Measurements from ENCODE around the gene DNM3. TPM values are rescaled to one million over a fixed set of nuclear protein-coding genes. Genes with fewer than 3 reads are reported as not detected.
A peak's percentile ranks its signal among the peaks of the same experiment; 100 is the strongest.

Gene DNM3
- total and polyA plus RNA-seq, 5 experiments from 2014 or later, result 0.36 to 2.3 (median 0.41) TPM

- H3K4me1 Mint-ChIP-seq, result no peaks in the 10 kb centered on the region
- H3K36me3 Mint-ChIP-seq, result peaks cover 7 to 35% (median 13%) of the 10 kb centered on the region in 3 donors
- POLR2A ChIA-PET, result no interaction called here
- H3K27me3 Mint-ChIP-seq, result peaks cover 3 to 28% (median 18%) of the 10 kb centered on the region in 5 donors
- no peak overlapping the region for H3K4me3 Mint-ChIP-seq
- ATAC-seq, result no peak
- peaks cover 0 to 23% (median 9%) of the 10 kb centered on the region in 9 donors for H3K9me3 Mint-ChIP-seq
- no peak overlapping the region for H3K27ac Mint-ChIP-seq
- DNase-seq, result no peak
Measured at GRCh38 chr1:171860696-171861095, 19.4 kb downstream of the DNM3 start.

GRCh38 chr1:171863531-171863930 lies 22.2 kb downstream of the DNM3 start:
- no peak overlapping the region for H3K27ac Mint-ChIP-seq
- H3K4me3 Mint-ChIP-seq, result no peak overlapping the region
- peaks cover 0 to 7% (median 0%) of the 10 kb centered on the region in 9 donors for H3K9me3 Mint-ChIP-seq
- H3K27me3 Mint-ChIP-seq, result peaks cover 3 to 15% (median 11%) of the 10 kb centered on the region in 5 donors
- POLR2A ChIA-PET, result no interaction called here
- no peak for ATAC-seq
- no peaks in the 10 kb centered on the region for H3K4me1 Mint-ChIP-seq
- DNase-seq, result no peak
- H3K36me3 Mint-ChIP-seq, result peaks cover 5 to 15% (median 6%) of the 10 kb centered on the region in 3 donors

- DNase-seq (no peak), ATAC-seq (no peak)
- peaks cover 0 to 7% (median 2%) of the 10 kb centered on the region in 3 donors for H3K36me3 Mint-ChIP-seq
- peaks cover 0 to 11% (median 5%) of the 10 kb centered on the region in 5 donors for H3K27me3 Mint-ChIP-seq
- peaks cover 0 to 2% (median 0%) of the 10 kb centered on the region in 4 donors for H3K4me1 Mint-ChIP-seq
- H3K27ac Mint-ChIP-seq, result no peak overlapping the region
- H3K4me3 Mint-ChIP-seq, result no peak overlapping the region
- POLR2A ChIA-PET, result no interaction called here
- H3K9me3 Mint-ChIP-seq, result no peaks in the 10 kb centered on the region
Measured at GRCh38 chr1:171864308-171864707, 23.0 kb downstream of the DNM3 start.

GRCh38 chr1:171865106-171865505 lies 23.8 kb downstream of the DNM3 start:
- H3K4me3 Mint-ChIP-seq, result no peak overlapping the region
- DNase-seq (no peak), ATAC-seq (no peak)
- H3K9me3 Mint-ChIP-seq, result no peaks in the 10 kb centered on the region
- H3K4me1 Mint-ChIP-seq, result peaks cover 0 to 2% (median 0%) of the 10 kb centered on the region in 4 donors
- H3K27ac Mint-ChIP-seq, result no peak overlapping the region
- peaks cover 0 to 7% (median 2%) of the 10 kb centered on the region in 3 donors for H3K36me3 Mint-ChIP-seq
- peaks cover 0 to 11% (median 2%) of the 10 kb centered on the region in 5 donors for H3K27me3 Mint-ChIP-seq
- POLR2A ChIA-PET, result no interaction called here

GRCh38 chr1:171867236-171867635 lies 25.9 kb downstream of the DNM3 start:
- no peak for ATAC-seq
- peaks cover 0 to 2% (median 0%) of the 10 kb centered on the region in 4 donors for H3K4me1 Mint-ChIP-seq
- peaks cover 0 to 6% (median 1%) of the 10 kb centered on the region in 5 donors for H3K27me3 Mint-ChIP-seq
- no peaks in the 10 kb centered on the region for H3K9me3 Mint-ChIP-seq
- H3K36me3 Mint-ChIP-seq, result no peaks in the 10 kb centered on the region
- POLR2A ChIA-PET, result no interaction called here
- no peak overlapping the region for H3K27ac Mint-ChIP-seq
- no peak overlapping the region for H3K4me3 Mint-ChIP-seq
- no peak for DNase-seq

- Mint-ChIP-seq H3K27ac (no peak overlapping the region), H3K27me3 (peaks cover 0 to 5% (median 0%) of the 10 kb centered on the region in 5 donors), H3K36me3 (no peaks in the 10 kb centered on the region), H3K4me1 (peaks cover 0 to 2% (median 0%) of the 10 kb centered on the region in 4 donors), H3K4me3 (no peak overlapping the region), H3K9me3 (no peaks in the 10 kb centered on the region)
- DNase-seq (no peak), ATAC-seq (no peak)
- POLR2A ChIA-PET, result no interaction called here
Measured at GRCh38 chr1:171868217-171868803, 27.0 kb downstream of the DNM3 start.

GRCh38 chr1:171869097-171869496 lies 27.8 kb downstream of the DNM3 start:
- DNase-seq, result no peak
- POLR2A ChIA-PET, result no interaction called here
- Mint-ChIP-seq H3K4me3 (no peak overlapping the region), H3K9me3 (no peaks in the 10 kb centered on the region), H3K27me3 (peaks cover 0 to 5% (median 0%) of the 10 kb centered on the region in 5 donors), H3K4me1 (peaks cover 0 to 2% (median 0%) of the 10 kb centered on the region in 4 donors), H3K36me3 (no peaks in the 10 kb centered on the region), H3K27ac (no peak overlapping the region)
- no peak for ATAC-seq

GRCh38 chr1:171871848-171872247 lies 30.6 kb downstream of the DNM3 start:
- Mint-ChIP-seq H3K9me3 (no peaks in the 10 kb centered on the region), H3K36me3 (no peaks in the 10 kb centered on the region), H3K27me3 (peaks cover 0 to 8% (median 3%) of the 10 kb centered on the region in 5 donors), H3K4me1 (peaks cover 0 to 2% (median 0%) of the 10 kb centered on the region in 4 donors), H3K4me3 (no peak overlapping the region), H3K27ac (peak overlapping the region in 1 of 10 donors; percentile 65)
- POLR2A ChIA-PET, result no interaction called here
- DNase-seq (no peak), ATAC-seq (no peak)

GRCh38 chr1:171872430-171872829 lies 31.1 kb downstream of the DNM3 start:
- peaks cover 0 to 2% (median 0%) of the 10 kb centered on the region in 4 donors for H3K4me1 Mint-ChIP-seq
- peaks cover 0 to 8% (median 3%) of the 10 kb centered on the region in 5 donors for H3K27me3 Mint-ChIP-seq
- POLR2A ChIA-PET, result no interaction called here
- H3K9me3 Mint-ChIP-seq, result no peaks in the 10 kb centered on the region
- ATAC-seq (no peak), DNase-seq (no peak)
- H3K36me3 Mint-ChIP-seq, result no peaks in the 10 kb centered on the region
- H3K4me3 Mint-ChIP-seq, result no peak overlapping the region
- H3K27ac Mint-ChIP-seq, result no peak overlapping the region

- ATAC-seq, result no peak
Measured at GRCh38 chr1:171873664-171874063, 32.4 kb downstream of the DNM3 start.

GRCh38 chr1:171877701-171878100 lies 36.4 kb downstream of the DNM3 start:
- Mint-ChIP-seq H3K4me1 (no peaks in the 10 kb centered on the region), H3K9me3 (no peaks in the 10 kb centered on the region), H3K36me3 (no peaks in the 10 kb centered on the region), H3K27me3 (peaks cover 0 to 4% (median 3%) of the 10 kb centered on the region in 5 donors), H3K4me3 (no peak overlapping the region), H3K27ac (no peak overlapping the region)
- ATAC-seq (no peak), DNase-seq (no peak)
- POLR2A ChIA-PET, result no interaction called here

More at GRCh38 chr1:171873664-171874063, 32.4 kb downstream of the DNM3 start:
- Mint-ChIP-seq H3K27ac (no peak overlapping the region), H3K36me3 (no peaks in the 10 kb centered on the region), H3K27me3 (peaks cover 0 to 8% (median 3%) of the 10 kb centered on the region in 5 donors), H3K4me1 (peaks cover 0 to 2% (median 0%) of the 10 kb centered on the region in 4 donors), H3K9me3 (no peaks in the 10 kb centered on the region), H3K4me3 (no peak overlapping the region)
- no peak for DNase-seq
- POLR2A ChIA-PET, result no interaction called here

- no peak for DNase-seq
- H3K4me3 Mint-ChIP-seq, result no peak overlapping the region
- POLR2A ChIA-PET, result no interaction called here
- H3K9me3 Mint-ChIP-seq, result no peaks in the 10 kb centered on the region
- peaks cover 0 to 3% (median 3%) of the 10 kb centered on the region in 5 donors for H3K27me3 Mint-ChIP-seq
- no peaks in the 10 kb centered on the region for H3K36me3 Mint-ChIP-seq
- no peak for ATAC-seq
- H3K27ac Mint-ChIP-seq, result no peak overlapping the region
- peaks cover 0 to 6% (median 4%) of the 10 kb centered on the region in 4 donors for H3K4me1 Mint-ChIP-seq
Measured at GRCh38 chr1:171879556-171879955, 38.3 kb downstream of the DNM3 start.

GRCh38 chr1:171881442-171881841 lies 40.1 kb downstream of the DNM3 start:
- Mint-ChIP-seq H3K4me1 (peaks cover 0 to 6% (median 4%) of the 10 kb centered on the region in 4 donors), H3K36me3 (no peaks in the 10 kb centered on the region), H3K27ac (no peak overlapping the region), H3K4me3 (no peak overlapping the region), H3K27me3 (peaks cover 0 to under 1% (median 0%) of the 10 kb centered on the region in 5 donors), H3K9me3 (no peaks in the 10 kb centered on the region)
- DNase-seq (no peak), ATAC-seq (no peak)
- POLR2A ChIA-PET, result no interaction called here

GRCh38 chr1:171883849-171884248 lies 42.6 kb downstream of the DNM3 start:
- Mint-ChIP-seq H3K36me3 (no peaks in the 10 kb centered on the region), H3K27me3 (no peaks in the 10 kb centered on the region), H3K9me3 (no peaks in the 10 kb centered on the region), H3K4me1 (peaks cover 0 to 6% (median 4%) of the 10 kb centered on the region in 4 donors), H3K4me3 (no peak overlapping the region), H3K27ac (peak overlapping the region in 2 of 10 donors; percentile 10 to 36)
- DNase-seq (no peak), ATAC-seq (no peak)
- POLR2A ChIA-PET, result no interaction called here
